GM23338 (cell line): ENCODE measurements around the gene HBQ1. TPM values are rescaled to one million over a fixed set of nuclear protein-coding genes. Genes with fewer than 3 reads are reported as not detected.

Experiments
- ATAC-seq: fragments of 200-7000 bp; cut with Tn5 transposase; 3 replicates; pipeline ENCODE4 v1.9.1; 2020
- DNase-seq: peaks from one replicate; pipeline ENCODE4 v3.0.0-alpha.2; 2015; ENCODE audit warnings: low spot score
- H2AFZ ChIP-seq: fragments of 200-600 bp; sonication (generic); 2 replicates; pipeline ENCODE4 v1.8.0; 2016; ENCODE audit warnings: antibody characterized with exemption, mild to moderate bottlenecking, moderate library complexity
- H3F3A ChIP-seq: fragments of 200-600 bp; sonication (generic); replicated peaks from 2 replicates; pipeline ENCODE4 v1.8.0; 2017; ENCODE audit warnings: antibody characterized with exemption, mixed run types, low read depth
- H3K27ac ChIP-seq: fragments of 200-600 bp; sonication (generic); 2 replicates; pipeline ENCODE4 v1.6.1; 2016; ENCODE audit warnings: low read depth
- H3K27me3 ChIP-seq: fragments of 200-600 bp; sonication (generic); 2 replicates; pipeline ENCODE4 v1.8.0; 2016; ENCODE audit warnings: mild to moderate bottlenecking, mixed run types, moderate library complexity; ENCODE audit not compliant: insufficient read depth
- H3K36me3 ChIP-seq: fragments of 200-600 bp; sonication (generic); 2 replicates; pipeline ENCODE4 v1.8.0; 2016; ENCODE audit warnings: mild to moderate bottlenecking; ENCODE audit not compliant: insufficient read depth
- H3K4me1 ChIP-seq: fragments of 200-600 bp; sonication (generic); 2 replicates; pipeline ENCODE4 v1.8.0; 2016; ENCODE audit warnings: mild to moderate bottlenecking, moderate library complexity; ENCODE audit not compliant: insufficient read depth
- H3K4me2 ChIP-seq: fragments of 200-600 bp; sonication (generic); 2 replicates; pipeline ENCODE4 v1.7.1; 2017; ENCODE audit warnings: mixed run types
- H3K4me3 ChIP-seq: fragments of 200-600 bp; sonication (generic); 2 replicates; pipeline ENCODE4 v1.6.1; 2016; ENCODE audit warnings: mixed run types
- H3K79me2 ChIP-seq: fragments of 200-600 bp; sonication (generic); replicated peaks from 2 replicates; pipeline ENCODE4 v1.8.0; 2017; ENCODE audit warnings: mild to moderate bottlenecking; ENCODE audit not compliant: insufficient read depth
- H3K9me2 ChIP-seq: fragments of 200-600 bp; sonication (generic); 2 replicates; pipeline ENCODE4 v1.8.0; 2017; ENCODE audit not compliant: insufficient read depth
- H4K20me1 ChIP-seq: fragments of 200-600 bp; sonication (generic); replicated peaks from 2 replicates; pipeline ENCODE4 v1.8.0; 2017; ENCODE audit warnings: mild to moderate bottlenecking; ENCODE audit not compliant: insufficient read depth
- H3K27ac Mint-ChIP-seq: 2 replicates; pipeline ENCODE4 v1.8.0; 2020; ENCODE audit warnings: inconsistent platforms, mild to moderate bottlenecking, moderate library complexity, mixed read lengths
- H3K27me3 Mint-ChIP-seq: 3 replicates; pipeline ENCODE4 v1.8.0; 2022; ENCODE audit warnings: low read depth, mild to moderate bottlenecking, moderate library complexity, mixed read lengths, inconsistent platforms; ENCODE audit not compliant: insufficient read depth, poor library complexity
- H3K36me3 Mint-ChIP-seq: 3 replicates; pipeline ENCODE4 v1.8.0; 2021; ENCODE audit warnings: low read depth, mild to moderate bottlenecking, inconsistent platforms, moderate library complexity, mixed read lengths
- H3K4me1 Mint-ChIP-seq: 3 replicates; pipeline ENCODE4 v1.8.0; 2020; ENCODE audit warnings: mild to moderate bottlenecking, inconsistent platforms, mixed read lengths
- H3K4me3 Mint-ChIP-seq: 3 replicates; pipeline ENCODE4 v1.8.0; 2021; ENCODE audit warnings: moderate library complexity, mild to moderate bottlenecking, inconsistent platforms, mixed read lengths
- H3K9me3 Mint-ChIP-seq: 3 replicates; pipeline ENCODE4 v1.8.0; 2020; ENCODE audit warnings: moderate library complexity, mild to moderate bottlenecking, inconsistent platforms, mixed read lengths
- ETS1 ChIP-seq: IDR thresholded peaks from 2 replicates; pipeline ENCODE4 v1.6.1; 2016; ENCODE audit warnings: antibody characterized with exemption
- POLR2AphosphoS5 ChIP-seq: IDR thresholded peaks from 2 replicates; pipeline ENCODE4 v1.6.1; 2016; ENCODE audit warnings: antibody characterized with exemption, low read depth
- ZNF331 ChIP-seq: fragments of 250-450 bp; sonication (Bioruptor Pico); IDR thresholded peaks from 2 replicates; pipeline ENCODE4 v1.5.0; 2020; ENCODE audit warnings: low read depth, mild to moderate bottlenecking, moderate library complexity
- ZNF462 ChIP-seq: fragments of 250-450 bp; sonication (Bioruptor Pico); IDR thresholded peaks from 2 replicates; pipeline ENCODE4 v1.5.0; 2020; ENCODE audit warnings: mild to moderate bottlenecking, moderate library complexity
- polyA plus RNA-seq: library from polyadenylated mRNA; unstranded; fragments of >200 nt; fragmentation: Nextera tagmentation; extraction: Ambion mirVana; gene quantifications from 2 replicates; pipeline ENCODE4 v1.2.1, GENCODE V29; 2016
- total RNA-seq: library from RNA; depleted of rRNA; stranded (reverse); fragments of >200 nt; shearing (Covaris generic); gene quantifications from 2 replicates; pipeline ENCODE4 v1.2.3, GENCODE V29; 2014

Gene HBQ1
- total and polyA plus RNA-seq, 2 experiments from 2014 or later, result 6.6 to 8.5 TPM

GRCh38 chr16:185213-185612 lies 5.0 kb downstream of the HBQ1 start (continued):
- no peak for TF ChIP-seq ZNF462 (CRISPR knock-in tag)
- TF ChIP-seq POLR2AphosphoS5, result no peak
- no peak for TF ChIP-seq ETS1

GRCh38 chr16:185691-186090 lies 5.4 kb downstream of the HBQ1 start:
- Mint-ChIP-seq H3K27ac (no peak overlapping the region), H3K9me3 (no peaks in the 10 kb centered on the region), H3K36me3 (peaks cover 45% of the 10 kb centered on the region), H3K27me3 (peaks cover 15% of the 10 kb centered on the region), H3K4me3 (no peak overlapping the region; the same call in 2 of the 3 replicates), H3K4me1 (no peaks in the 10 kb centered on the region; the same call in 1 of the 3 replicates)
- Histone ChIP-seq H3K27me3 (peaks cover 6% of the 10 kb centered on the region), H3K4me3 (no peak overlapping the region), H3K4me1 (no peaks in the 10 kb centered on the region), H3K27ac (no peak overlapping the region), H2AFZ (no peak overlapping the region), H3K79me2 (no peaks in the 10 kb centered on the region), H3K4me2 (no peak overlapping the region), H3K36me3 (peaks cover 28% of the 10 kb centered on the region), H4K20me1 (no peaks in the 10 kb centered on the region; the same call in none of the 2 replicates), H3F3A (peaks cover 38% of the 10 kb centered on the region; the same call in 1 of the 2 replicates), H3K9me2 (no peaks in the 10 kb centered on the region)
- ATAC-seq (no peak), DNase-seq (no peak)
- no peak for TF ChIP-seq ZNF462 (CRISPR knock-in tag)
- TF ChIP-seq ZNF331 (CRISPR knock-in tag), result no peak
